Mesenchymal stem cell (in vitro differentiated cells and primary cell): ENCODE results near the gene TMEM213.
"Not testable (repeated sequence)": the region's sequence is repeated elsewhere in the genome, so short reads cannot be mapped to it uniquely, and the experiment has no call there.

Experiments
- DNase-seq: peaks from one replicate; pipeline ENCODE4 v3.0.0-alpha.2; 2013
- H2AFZ ChIP-seq: one replicate; pipeline ENCODE4 v1.6.1; 2013; ENCODE audit warnings: low read depth, mild to moderate bottlenecking, control low read depth, inconsistent platforms, low read length, moderate library complexity
- H2AK5ac ChIP-seq: 2 replicates; pipeline ENCODE4 v1.6.1; 2013; ENCODE audit warnings: low read length, moderate library complexity, mild to moderate bottlenecking, inconsistent platforms; ENCODE audit not compliant: severe bottlenecking
- H2BK120ac ChIP-seq: one replicate; pipeline ENCODE4 v1.6.1; 2013; ENCODE audit warnings: low read depth, mild to moderate bottlenecking, inconsistent platforms, low read length, moderate library complexity
- H2BK12ac ChIP-seq, 2 experiments: one replicate each; pipeline ENCODE4 v1.6.1; 2013; ENCODE audit warnings: inconsistent platforms in 2 of 2, low read length in 2 of 2, mild to moderate bottlenecking in 2 of 2, moderate library complexity in 2 of 2, control low read depth in 1 of 2
- H2BK15ac ChIP-seq: one replicate; pipeline ENCODE4 v1.6.1; 2013; ENCODE audit warnings: mild to moderate bottlenecking, low read depth, inconsistent platforms; ENCODE audit not compliant: poor library complexity, severe bottlenecking
- H2BK5ac ChIP-seq: 2 replicates; pipeline ENCODE4 v1.6.1; 2013; ENCODE audit warnings: low read depth, mild to moderate bottlenecking, low read length, control low read depth, inconsistent platforms; ENCODE audit not compliant: poor library complexity, severe bottlenecking
- H3K14ac ChIP-seq, 2 experiments: one replicate each; pipeline ENCODE4 v1.6.1; 2013; ENCODE audit warnings: inconsistent platforms in 2 of 2, low read length in 2 of 2, control low read depth in 1 of 2, mild to moderate bottlenecking in 1 of 2, moderate library complexity in 1 of 2
- H3K18ac ChIP-seq, 2 experiments: one replicate each; pipeline ENCODE4 v1.6.1; 2013; ENCODE audit warnings: inconsistent platforms in 2 of 2, low read length in 2 of 2, control low read depth in 1 of 2, low read depth in 1 of 2, mild to moderate bottlenecking in 1 of 2
- H3K23ac ChIP-seq, 2 experiments: one replicate each; pipeline ENCODE4 v1.6.1; 2013; ENCODE audit warnings: inconsistent platforms in 2 of 2, low read length in 2 of 2, mild to moderate bottlenecking in 2 of 2, moderate library complexity in 2 of 2, control low read depth in 1 of 2
- H3K27ac ChIP-seq: 2 replicates; pipeline ENCODE4 v1.5.1; 2013; ENCODE audit warnings: mild to moderate bottlenecking, moderate library complexity, low read length, control low read depth, inconsistent platforms; ENCODE audit not compliant: poor library complexity, severe bottlenecking
- H3K27me3 ChIP-seq, 2 experiments: 2 replicates each; pipeline versions ENCODE4 v1.6.1 to v1.7.0; 2013; ENCODE audit warnings: low read length in 2 of 2, mild to moderate bottlenecking in 2 of 2, moderate library complexity in 2 of 2, control low read depth in 1 of 2, inconsistent platforms in 1 of 2; ENCODE audit not compliant: control insufficient read depth in 1 of 2, insufficient read depth in 1 of 2
- H3K36me3 ChIP-seq, 2 experiments: 2 replicates each; pipeline versions ENCODE4 v1.6.1 to v1.7.0; 2013; ENCODE audit warnings: low read length in 2 of 2, control low read depth in 1 of 2, inconsistent platforms in 1 of 2, low read depth in 1 of 2, mild to moderate bottlenecking in 1 of 2; ENCODE audit not compliant: insufficient read depth in 2 of 2, control insufficient read depth in 1 of 2
- H3K4ac ChIP-seq, 2 experiments: one replicate each; pipeline ENCODE4 v1.6.1; 2013; ENCODE audit warnings: inconsistent platforms in 2 of 2, low read length in 2 of 2, mild to moderate bottlenecking in 2 of 2, moderate library complexity in 2 of 2, control low read depth in 1 of 2, low read depth in 1 of 2
- H3K4me1 ChIP-seq: 2 replicates; pipeline ENCODE4 v1.6.1; 2013; ENCODE audit warnings: low read depth, low read length, control low read depth; ENCODE audit not compliant: control insufficient read depth, insufficient read depth
- H3K4me2 ChIP-seq: 2 replicates; pipeline ENCODE4 v1.6.1; 2013; ENCODE audit warnings: low read length, mild to moderate bottlenecking, inconsistent platforms; ENCODE audit not compliant: poor library complexity, severe bottlenecking
- H3K4me3 ChIP-seq, 2 experiments: 2 replicates each; pipeline versions ENCODE4 v1.5.1 to v1.7.0; 2013; ENCODE audit warnings: low read length in 2 of 2, mild to moderate bottlenecking in 2 of 2, control low read depth in 1 of 2, low read depth in 1 of 2; ENCODE audit not compliant: insufficient read depth in 1 of 2
- H3K79me1 ChIP-seq: replicated peaks from 2 replicates; pipeline ENCODE4 v1.6.1; 2013; ENCODE audit warnings: mild to moderate bottlenecking, control low read depth, low read length, inconsistent platforms; ENCODE audit not compliant: poor library complexity, severe bottlenecking
- H3K9ac ChIP-seq: 2 replicates; pipeline ENCODE4 v1.7.0; 2013; ENCODE audit warnings: mild to moderate bottlenecking, low read length, moderate library complexity
- H3K9me3 ChIP-seq: 2 replicates; pipeline ENCODE4 v1.7.0; 2013; ENCODE audit warnings: mild to moderate bottlenecking, low read length; ENCODE audit not compliant: control insufficient read depth
- H4K8ac ChIP-seq: one replicate; pipeline ENCODE4 v1.6.1; 2013; ENCODE audit warnings: inconsistent platforms, mild to moderate bottlenecking, low read length, moderate library complexity
- H4K91ac ChIP-seq: one replicate; pipeline ENCODE4 v1.6.1; 2013; ENCODE audit warnings: mild to moderate bottlenecking, low read length, inconsistent platforms
- WGBS: methylation state at CpG from one replicate; pipeline ENCODE4 v1.1.7; 2013; ENCODE audit warnings: mixed read lengths; 5-methylcytosine and 5-hydroxymethylcytosine counted together

The TMEM213 gene

GRCh38 chr7:138802706-138803105 is 4.9 kb downstream of the TMEM213 start:
- Histone ChIP-seq H4K91ac (no peak overlapping the region), H2BK12ac (no peak overlapping the region), H3K4me3 (no peak overlapping the region), H2AFZ (no peak overlapping the region), H2BK15ac (no peak overlapping the region), H3K9me3 (no peaks in the 10 kb centered on the region), H3K23ac (no peak overlapping the region), H3K9ac (no peak overlapping the region), H3K14ac (no peak overlapping the region), H2BK120ac (no peak overlapping the region), H3K4me1 (peaks cover 9% of the 10 kb centered on the region), H3K36me3 (no peaks in the 10 kb centered on the region), H3K18ac (no peak overlapping the region), H2BK5ac (no peak overlapping the region), H4K8ac (no peak overlapping the region), H3K4ac (no peak overlapping the region), H3K4me2 (no peak overlapping the region), H3K79me1 (no peaks in the 10 kb centered on the region), H3K27ac (no peak overlapping the region), H2AK5ac (no peak overlapping the region), H3K27me3 (no peaks in the 10 kb centered on the region)
- WGBS, result 92% methylated on average over 18 of the region's 18 CpGs
- DNase-seq, result no peak

- no peak overlapping the region for H3K23ac ChIP-seq
Observed at GRCh38 chr7:138804618-138805017, 6.8 kb downstream of the TMEM213 start.

GRCh38 chr7:138809346-138809745 is 11.6 kb downstream of the TMEM213 start:
- H3K27me3 ChIP-seq, result no peaks in the 10 kb centered on the region
- H3K36me3 ChIP-seq, result no peaks in the 10 kb centered on the region
- H3K27ac ChIP-seq, result no peak overlapping the region
- 71% methylated on average over 2 of the region's 4 CpGs for WGBS
- H2BK5ac ChIP-seq, result no peak overlapping the region
- H3K9me3 ChIP-seq, result no peaks in the 10 kb centered on the region
- H3K14ac ChIP-seq, result peak overlapping the region in 1 of 2 experiments; percentile 44
- H3K4me3 ChIP-seq, result no peak overlapping the region
- no peak overlapping the region for H3K23ac ChIP-seq
- H3K79me1 ChIP-seq, result no peaks in the 10 kb centered on the region
- no peak overlapping the region for H2AK5ac ChIP-seq
- no peak overlapping the region for H2BK120ac ChIP-seq
- H4K8ac ChIP-seq, result peak overlapping the region; percentile 48
- no peak overlapping the region for H4K91ac ChIP-seq
- no peak overlapping the region for H3K4me2 ChIP-seq
- no peak overlapping the region for H3K4ac ChIP-seq
- H3K9ac ChIP-seq, result no peak overlapping the region
- H2BK15ac ChIP-seq, result no peak overlapping the region
- H2BK12ac ChIP-seq, result no peak overlapping the region
- H2AFZ ChIP-seq, result no peak overlapping the region
- H3K4me1 ChIP-seq, result peaks cover 3% of the 10 kb centered on the region
- H3K18ac ChIP-seq, result no peak overlapping the region
- DNase-seq, result no peak

More at GRCh38 chr7:138804618-138805017, 6.8 kb downstream of the TMEM213 start:
- WGBS, result 40% methylated on average over 1 of the region's 1 CpG
- no peak overlapping the region for H3K14ac ChIP-seq
- no peak overlapping the region for H2BK120ac ChIP-seq
- no peak for DNase-seq
- no peak overlapping the region for H2BK15ac ChIP-seq
- H3K27ac ChIP-seq, result no peak overlapping the region
- H2AK5ac ChIP-seq, result no peak overlapping the region
- H3K9ac ChIP-seq, result no peak overlapping the region
- H3K79me1 ChIP-seq, result no peaks in the 10 kb centered on the region
- no peak overlapping the region for H3K4me2 ChIP-seq
- no peak overlapping the region for H4K91ac ChIP-seq
- no peaks in the 10 kb centered on the region for H3K27me3 ChIP-seq
- no peak overlapping the region for H2BK12ac ChIP-seq
- H3K18ac ChIP-seq, result no peak overlapping the region
- H3K4me1 ChIP-seq, result peaks cover 5% of the 10 kb centered on the region
- no peak overlapping the region for H3K4me3 ChIP-seq
- no peak overlapping the region for H2BK5ac ChIP-seq
- H3K4ac ChIP-seq, result no peak overlapping the region
- H3K36me3 ChIP-seq, result no peaks in the 10 kb centered on the region
- no peaks in the 10 kb centered on the region for H3K9me3 ChIP-seq
- no peak overlapping the region for H4K8ac ChIP-seq
- no peak overlapping the region for H2AFZ ChIP-seq

GRCh38 chr7:138811327-138811726 is 13.5 kb downstream of the TMEM213 start:
- H2BK12ac ChIP-seq, DNase-seq, H3K27me3 ChIP-seq, H2BK5ac ChIP-seq, H3K18ac ChIP-seq, H4K8ac ChIP-seq, H3K23ac ChIP-seq, H3K14ac ChIP-seq, H2AK5ac ChIP-seq, H2BK120ac ChIP-seq, H4K91ac ChIP-seq, H2BK15ac ChIP-seq, H2AFZ ChIP-seq, H3K36me3 ChIP-seq, H3K27ac ChIP-seq, H3K9ac ChIP-seq, H3K4ac ChIP-seq, H3K4me3 ChIP-seq, H3K4me2 ChIP-seq, H3K79me1 ChIP-seq, H3K4me1 ChIP-seq, H3K9me3 ChIP-seq: not testable (repeated sequence)
- 89% methylated on average over 1 of the region's 2 CpGs for WGBS
